ENCODE measurements around the gene CYP46A1. TPM values are rescaled to one million over a fixed set of nuclear protein-coding genes. Genes with fewer than 3 reads are reported as not detected.

Gene CYP46A1
- total and polyA plus RNA-seq, 2 donors (not counting 1 experiment from before 2014, with no cell fraction given): 0.27 to 0.28 TPM

- Mint-ChIP-seq H3K4me3 (no peak overlapping the region), H3K27ac (no peak overlapping the region), H3K27me3 (peaks cover 12% of the 10 kb centered on the region), H3K9me3 (ENCODE audit: insufficient read depth) (no peaks in the 10 kb centered on the region), H3K4me1 (no peaks in the 10 kb centered on the region)
- 89% methylated on average over 5 of the region's 5 CpGs for WGBS (ENCODE audit: insufficient coverage)
- H3K4me2 ChIP-seq (replicated peaks; ENCODE audit: low read depth, low read length, poor library complexity, severe bottlenecking): no peak overlapping the region
- ATAC-seq (ENCODE audit: low read depth) (no peak), DNase-seq (no peak)
- intact Hi-C loops (cut with micrococcal nuclease): no loop called here
- peaks cover 0 to 3% (median 0%) of the 10 kb centered on the region in 4 experiments for H3K27me3 ChIP-seq (replicated peaks in 1 of 4; ENCODE audit: control extremely low read depth in 1 of 4, control insufficient read depth in 3 of 4, insufficient read depth in 4 of 4, low read length in 3 of 4)
- H3K36me3 ChIP-seq (replicated peaks in 1 of 2; ENCODE audit: control extremely low read depth in 1 of 2, control insufficient read depth in 1 of 2, extremely low read depth in 1 of 2, insufficient read depth in 2 of 2, low read length in 1 of 2): no peaks in the 10 kb centered on the region
- H3K4me3 ChIP-seq (ENCODE audit: control extremely low read depth in 1 of 5, extremely low read depth in 1 of 5, insufficient read depth in 1 of 5, low read depth in 2 of 5, low read length in 4 of 5): no peak overlapping the region
- CTCF ChIA-PET: no interaction called here
- H3K79me2 ChIP-seq (ENCODE audit: control insufficient read depth, insufficient read depth, low read length): no peaks in the 10 kb centered on the region
- no peak overlapping the region for H3K9ac ChIP-seq (ENCODE audit: low read length)
- H2AFZ ChIP-seq (ENCODE audit: insufficient read depth, low read depth, low read length, poor library complexity, severe bottlenecking): no peak overlapping the region
- POLR2A ChIA-PET: no interaction called here
- no peak overlapping the region for H3K27ac ChIP-seq (ENCODE audit: low read length in 2 of 2)
- no peaks in the 10 kb centered on the region for H4K20me1 ChIP-seq (ENCODE audit: control insufficient read depth, insufficient read depth, low read length, poor library complexity, severe bottlenecking)
- no peak for TF ChIP-seq CTCF (IDR thresholded peaks at IDR 0.05)
- no peak for TF ChIP-seq EZH2 (IDR thresholded peaks at IDR 0.05; ENCODE audit: borderline replicate concordance, insufficient read depth, low read depth, low read length, poor library complexity, severe bottlenecking)
- no peaks in the 10 kb centered on the region for H3K9me3 ChIP-seq (ENCODE audit: control extremely low read depth in 1 of 3, control insufficient read depth in 2 of 3, insufficient read depth in 1 of 3, low read length in 2 of 3)
- H3K4me1 ChIP-seq (ENCODE audit: control insufficient read depth in 2 of 2, insufficient read depth in 2 of 2, low read length in 2 of 2): no peaks in the 10 kb centered on the region
These were observed 33.5 kb downstream of the CYP46A1 start for GRCh38 chr14:99717682-99718013.

- H3K79me2 ChIP-seq (ENCODE audit: control insufficient read depth, insufficient read depth, low read length): no peaks in the 10 kb centered on the region
- H3K9me3 ChIP-seq (ENCODE audit: control extremely low read depth in 1 of 3, control insufficient read depth in 2 of 3, insufficient read depth in 1 of 3, low read length in 2 of 3): no peaks in the 10 kb centered on the region
- intact Hi-C loops (cut with micrococcal nuclease): no loop called here
- H3K27ac Mint-ChIP-seq: no peak overlapping the region
- no peak overlapping the region for H2AFZ ChIP-seq (ENCODE audit: insufficient read depth, low read depth, low read length, poor library complexity, severe bottlenecking)
- CTCF ChIA-PET: no interaction called here
- peaks cover 9% of the 10 kb centered on the region for H3K27me3 Mint-ChIP-seq
- no peak overlapping the region for H3K4me3 Mint-ChIP-seq
- no peak overlapping the region for H3K27ac ChIP-seq (ENCODE audit: low read length in 2 of 2)
- no peaks in the 10 kb centered on the region for H3K4me1 Mint-ChIP-seq
- DNase-seq (no peak), ATAC-seq (ENCODE audit: low read depth) (no peak)
- no peak for TF ChIP-seq EZH2 (IDR thresholded peaks at IDR 0.05; ENCODE audit: borderline replicate concordance, insufficient read depth, low read depth, low read length, poor library complexity, severe bottlenecking)
- TF ChIP-seq CTCF (IDR thresholded peaks at IDR 0.05): no peak
- H4K20me1 ChIP-seq (ENCODE audit: control insufficient read depth, insufficient read depth, low read length, poor library complexity, severe bottlenecking): no peaks in the 10 kb centered on the region
- no peaks in the 10 kb centered on the region for H3K4me1 ChIP-seq (ENCODE audit: control insufficient read depth in 2 of 2, insufficient read depth in 2 of 2, low read length in 2 of 2)
- H3K9ac ChIP-seq (ENCODE audit: low read length): no peak overlapping the region
- no peak overlapping the region for H3K4me2 ChIP-seq (replicated peaks; ENCODE audit: low read depth, low read length, poor library complexity, severe bottlenecking)
- H3K27me3 ChIP-seq (replicated peaks in 1 of 4; ENCODE audit: control extremely low read depth in 1 of 4, control insufficient read depth in 3 of 4, insufficient read depth in 4 of 4, low read length in 3 of 4): peaks cover 0 to 3% (median 0%) of the 10 kb centered on the region in 4 experiments
- POLR2A ChIA-PET: no interaction called here
- no peak overlapping the region for H3K4me3 ChIP-seq (ENCODE audit: control extremely low read depth in 1 of 5, extremely low read depth in 1 of 5, insufficient read depth in 1 of 5, low read depth in 2 of 5, low read length in 4 of 5)
- no peaks in the 10 kb centered on the region for H3K36me3 ChIP-seq (replicated peaks in 1 of 2; ENCODE audit: control extremely low read depth in 1 of 2, control insufficient read depth in 1 of 2, extremely low read depth in 1 of 2, insufficient read depth in 2 of 2, low read length in 1 of 2)
- H3K9me3 Mint-ChIP-seq (ENCODE audit: insufficient read depth): no peaks in the 10 kb centered on the region
- WGBS (ENCODE audit: insufficient coverage): 82% methylated on average over 10 of the region's 14 CpGs
These were observed 34.1 kb downstream of the CYP46A1 start for GRCh38 chr14:99718031-99718810.

All from B cell (primary cell).